CD4-positive, alpha-beta T cell treated with Interleukin-4 for 1 hour (primary cell): ENCODE results near the gene INKA1.
A peak's percentile ranks its signal among the peaks of the same experiment; 100 is the strongest.
"Not testable (repeated sequence)": the region's sequence is repeated elsewhere in the genome, so short reads cannot be mapped to it uniquely, and the experiment has no call there.

Experiments
- DNase-seq, 2 donors: peaks; one replicate each; pipeline ENCODE4 v3.0.0-alpha.2; 2020 to 2022

The INKA1 gene

DNA sequence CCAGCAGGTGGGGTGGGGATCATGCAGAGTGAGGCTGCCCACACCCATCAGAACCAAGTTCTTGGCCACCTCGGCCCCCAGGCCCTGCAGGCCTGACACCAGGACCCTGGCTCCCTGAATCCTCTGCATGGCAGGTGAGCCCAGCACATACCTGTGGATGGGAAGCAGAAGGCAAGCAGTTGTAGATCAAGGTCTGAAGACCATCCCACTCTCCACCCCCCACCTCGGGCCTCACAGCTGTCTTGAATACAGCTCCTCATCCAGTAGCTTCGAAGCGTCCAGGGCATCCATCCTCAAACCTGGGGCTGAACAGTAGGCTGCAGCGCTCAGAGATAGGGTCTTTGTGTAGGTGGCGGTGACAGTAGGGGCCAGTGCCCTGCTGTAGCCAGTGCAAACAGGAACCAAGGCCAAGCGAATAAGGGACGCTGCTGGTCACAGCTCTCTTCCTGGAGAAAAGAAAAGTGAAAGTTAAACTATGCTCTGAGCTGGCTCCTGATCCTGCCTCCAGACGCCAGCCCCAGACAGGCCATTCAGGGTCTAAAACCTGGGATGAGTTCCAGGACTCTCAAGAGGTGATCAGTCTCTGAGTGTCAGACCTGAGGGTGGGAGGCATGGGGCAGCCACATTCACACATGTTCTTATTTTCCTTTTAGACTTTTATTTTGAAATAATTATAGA, 10.6 kb downstream of the INKA1 start, which contains the start of gene UBA7:
TSS of gene UBA7 (minus strand) at position 457 of the 678 bp plus-strand sequence. CDS start at position 291, 166 bp downstream.
- peak; percentile 43 to 60 for DNase-seq

DNA sequence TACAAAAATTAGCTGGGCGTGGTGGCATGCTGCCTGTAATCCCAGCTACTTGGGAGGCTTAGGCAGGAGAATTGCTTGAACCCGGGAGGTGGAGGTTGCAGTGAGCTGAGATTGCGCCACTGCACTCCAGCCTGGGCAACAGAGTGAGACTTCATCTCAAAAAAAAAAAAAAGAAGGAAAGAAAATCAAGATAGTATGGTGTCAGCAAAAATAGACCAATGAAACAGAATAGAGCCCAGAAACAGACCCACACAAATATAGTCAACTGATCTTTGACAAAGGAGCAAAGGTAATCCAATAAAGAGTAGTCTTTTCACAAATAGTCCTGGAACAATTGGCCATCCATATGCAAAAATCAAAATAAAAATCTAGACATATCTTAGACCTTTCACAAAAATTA, 20.1 kb downstream of the INKA1 start:
- DNase-seq: not testable (repeated sequence)

DNA sequence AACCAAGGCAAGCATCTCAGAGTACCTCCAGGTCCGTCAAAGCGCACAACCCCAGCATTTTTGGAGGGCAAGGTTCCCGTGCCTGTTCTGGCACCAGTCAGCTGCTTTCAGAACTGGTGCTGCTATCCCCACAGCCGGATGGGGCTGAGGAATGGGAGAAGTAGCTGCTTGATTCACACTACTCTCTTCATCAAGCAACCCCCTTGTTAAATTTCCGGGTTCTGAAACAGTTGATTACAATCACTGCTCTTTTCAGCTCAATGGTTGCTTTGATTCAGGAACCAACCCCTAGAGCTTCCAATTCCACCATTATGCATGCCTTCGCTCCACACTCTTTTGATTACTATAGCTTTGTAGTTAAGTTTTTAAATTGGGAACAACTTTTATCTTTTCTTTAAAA, 23.0 kb downstream of the INKA1 start:
- no peak for DNase-seq

DNA sequence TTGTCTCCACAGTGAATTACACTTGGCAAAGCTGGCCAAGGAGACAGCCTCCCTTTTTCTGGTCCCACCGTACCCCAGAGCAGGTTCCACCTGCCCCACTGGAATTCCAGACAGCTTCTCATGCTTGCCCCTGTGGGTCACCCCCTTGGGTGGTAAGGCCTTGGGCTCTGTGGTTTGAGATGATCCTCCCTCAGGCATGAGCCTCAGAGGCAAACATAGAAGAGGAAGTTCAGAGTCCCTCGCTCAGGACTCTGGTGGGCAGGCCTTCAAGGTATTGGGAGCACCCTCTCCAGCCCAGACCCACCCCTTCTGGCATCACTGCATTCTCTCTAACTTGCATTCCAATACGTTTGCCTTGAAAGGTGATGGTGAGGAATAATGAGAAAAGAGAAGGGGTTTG, 28.3 kb downstream of the INKA1 start:
- no peak for DNase-seq

DNA sequence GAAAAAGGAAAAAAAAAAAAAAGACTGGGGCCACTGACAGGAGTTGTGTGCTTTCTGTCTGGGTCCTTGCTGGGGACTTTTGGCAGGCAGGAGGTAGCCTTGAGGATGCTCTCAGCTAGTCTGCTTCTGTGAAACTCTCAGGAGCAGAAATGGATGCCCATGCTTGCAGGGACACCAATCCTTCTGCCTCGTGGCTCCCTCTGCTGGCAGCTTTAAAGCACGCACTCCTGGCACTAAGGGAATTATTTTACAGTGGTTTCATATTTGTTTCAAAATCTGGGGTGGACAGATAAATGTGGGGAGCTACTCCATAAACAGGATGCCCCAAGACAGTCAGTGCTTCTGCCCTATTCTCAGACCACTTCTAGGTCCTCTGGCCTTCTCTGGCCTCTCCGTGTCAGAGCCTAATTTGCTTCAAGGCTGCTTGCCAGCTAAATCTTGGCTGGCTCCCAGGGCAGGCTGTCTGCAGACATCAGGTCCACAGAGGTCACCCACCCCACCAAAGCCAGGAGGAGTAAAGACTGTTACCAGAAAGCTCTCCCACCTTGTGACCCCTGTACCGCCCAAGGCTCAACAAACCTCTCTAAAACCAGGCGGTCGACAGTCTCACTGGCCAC, 36.2 kb downstream of the INKA1 start:
- peak; percentile 85 to 86 for DNase-seq

DNA sequence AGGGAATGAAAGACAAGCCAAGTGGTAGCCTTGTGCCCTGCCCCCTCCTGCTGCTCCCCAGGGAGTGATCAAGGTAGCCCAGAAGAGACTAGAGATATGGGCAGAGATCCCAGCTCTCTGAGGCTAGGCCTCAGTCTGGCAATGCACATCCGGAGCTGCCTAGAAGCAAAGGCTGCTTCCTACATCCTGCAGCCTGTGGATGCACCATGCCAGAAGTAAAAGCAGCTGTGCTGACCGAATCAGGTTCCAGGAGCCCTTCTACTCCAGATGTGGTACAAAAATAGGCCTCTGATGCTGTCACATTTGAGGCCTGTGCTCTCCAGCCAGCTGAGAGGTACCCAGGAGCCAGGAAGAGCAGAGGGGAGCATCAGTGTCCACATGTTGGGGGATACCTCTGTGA, 37.3 kb downstream of the INKA1 start:
- DNase-seq: no peak

DNA sequence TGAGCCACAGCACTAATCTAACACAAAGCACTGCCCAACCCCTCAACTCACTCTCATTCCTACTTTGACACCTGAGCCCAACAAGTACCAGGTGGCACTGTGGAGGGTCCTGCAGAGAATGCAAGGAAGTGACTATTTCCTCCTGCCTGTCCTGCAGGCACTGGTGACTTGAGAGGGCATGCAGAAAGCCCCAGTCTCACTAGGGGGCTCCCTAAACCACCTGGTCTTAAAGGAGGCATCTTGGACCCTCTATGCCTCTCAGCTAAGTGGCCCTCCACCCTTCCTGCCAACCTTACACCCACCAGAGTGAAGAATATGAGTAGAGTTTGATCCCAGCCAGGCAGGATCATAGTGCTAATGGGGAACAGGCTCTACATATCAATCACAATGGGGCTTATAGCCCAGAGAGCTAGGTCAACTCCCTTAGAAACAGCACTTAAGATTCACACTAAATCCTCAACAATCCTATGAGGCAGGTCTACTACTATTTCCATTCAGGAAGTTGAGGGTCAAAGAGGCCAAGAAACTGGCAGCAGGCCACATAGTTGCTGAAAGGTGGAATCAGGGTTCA, 38.1 kb downstream of the INKA1 start:
- no peak for DNase-seq

DNA sequence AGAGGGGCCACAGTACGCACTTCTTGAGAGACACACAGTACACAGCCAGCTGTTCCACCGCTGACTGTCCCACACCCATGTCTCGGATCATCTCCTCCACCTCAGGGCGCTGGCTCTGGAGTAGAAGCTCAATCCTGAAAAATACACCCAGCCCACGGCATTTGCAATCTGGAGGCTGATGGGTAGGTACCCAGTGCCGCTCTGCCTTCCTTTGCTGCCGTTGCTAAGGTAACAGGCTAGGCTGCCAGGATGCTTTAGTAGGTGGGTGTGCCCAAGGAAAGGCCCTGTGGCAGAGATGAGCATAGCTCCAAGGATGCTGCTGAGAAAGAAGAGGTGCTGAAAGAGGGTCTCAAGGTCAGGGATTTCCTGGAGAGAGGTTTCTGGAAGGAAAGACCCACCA, 38.7 kb downstream of the INKA1 start:
- DNase-seq: no peak

DNA sequence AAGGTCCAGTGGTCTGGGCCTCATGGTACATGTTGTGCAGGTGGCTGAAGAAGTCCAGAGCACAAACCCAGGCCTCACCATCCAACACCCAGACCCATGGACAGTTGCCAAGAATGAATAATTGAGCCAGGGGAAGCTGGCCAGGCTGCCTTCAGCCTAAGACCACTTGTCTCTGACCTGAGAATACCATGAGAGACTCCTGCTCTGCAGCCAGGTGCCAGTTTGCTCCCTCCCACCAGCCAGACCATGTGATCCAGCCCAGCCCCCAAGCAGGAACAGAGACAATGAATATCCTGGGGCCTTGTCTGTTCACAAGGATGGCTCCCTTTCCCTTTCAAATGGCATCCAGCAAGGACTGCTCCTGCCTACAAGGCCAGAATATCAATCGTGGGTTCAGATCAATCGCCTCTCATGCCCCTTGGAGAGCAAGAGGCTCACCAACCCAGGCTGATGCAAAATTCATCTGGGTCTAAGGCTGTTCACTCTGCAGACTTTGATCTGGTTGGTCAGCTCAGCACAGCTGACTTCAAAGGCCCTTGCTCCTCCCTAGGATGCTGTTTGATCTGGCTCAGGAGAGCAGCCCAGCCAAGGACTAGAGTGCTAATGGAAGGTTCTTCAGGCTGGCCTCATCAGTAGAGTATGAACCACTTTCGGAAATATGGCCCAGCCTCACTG, 39.9 kb downstream of the INKA1 start:
- no peak for DNase-seq

DNA sequence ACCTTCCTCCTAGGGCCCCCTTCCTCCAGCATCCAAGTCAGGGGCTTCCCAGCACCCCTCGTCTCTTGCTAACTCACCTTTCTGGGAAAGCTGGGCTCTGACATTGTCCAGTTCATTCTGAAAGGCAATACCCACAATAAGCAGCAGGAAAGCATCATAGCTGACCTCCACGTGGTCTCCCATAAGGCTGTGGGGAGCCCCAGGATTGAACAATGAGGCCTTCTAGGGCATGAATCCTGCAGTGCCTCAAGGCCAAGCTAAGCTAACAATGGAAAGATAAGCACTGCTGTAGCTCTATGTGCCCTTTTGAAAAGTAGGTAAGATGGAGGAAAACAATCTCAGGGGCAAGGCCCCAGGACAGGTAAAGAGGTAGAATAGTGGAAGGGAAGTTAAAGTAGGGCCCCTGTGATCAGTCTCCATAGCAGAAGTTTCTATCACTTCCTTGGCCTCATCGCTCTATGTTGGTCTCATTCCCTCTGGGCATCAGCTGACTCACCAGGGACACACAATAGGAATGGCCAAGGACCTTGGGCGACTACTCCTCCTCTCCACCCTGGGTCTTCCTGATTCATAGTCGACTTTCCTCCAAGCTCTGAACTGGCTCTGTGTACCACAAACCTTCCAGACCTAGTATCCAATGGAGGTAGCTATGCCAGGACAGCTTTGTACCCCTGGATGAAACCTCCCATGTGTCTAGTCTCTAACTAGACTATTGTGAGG, 41.6 kb downstream of the INKA1 start:
- no peak for DNase-seq

DNA sequence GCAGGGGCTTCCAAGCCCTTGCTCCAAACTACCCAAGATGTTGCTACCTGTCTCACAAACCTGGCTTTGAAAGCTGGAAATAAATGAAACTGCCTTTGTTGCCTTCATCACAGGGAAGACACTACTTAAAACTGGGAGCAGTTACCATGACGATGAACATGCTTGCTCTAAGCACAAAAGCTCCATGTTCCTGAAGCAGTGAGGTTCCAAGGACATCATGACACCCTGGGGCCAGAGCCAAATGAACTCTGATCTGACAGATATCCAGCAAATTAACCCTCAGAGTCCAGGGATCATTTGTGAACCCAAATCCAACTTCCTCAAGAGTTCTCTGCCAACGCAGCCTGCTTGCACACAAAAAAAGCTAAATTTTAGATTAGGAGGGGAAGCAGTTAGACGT, 42.6 kb downstream of the INKA1 start:
- DNase-seq: no peak
